Pancreas (tissue), 10 donors: ENCODE data around the gene SPRING1. TPM values are rescaled to one million over a fixed set of nuclear protein-coding genes. Genes with fewer than 3 reads are reported as not detected.
A peak's percentile ranks its signal among the peaks of the same experiment; 100 is the strongest.

Experiments used
- ATAC-seq, 4 donors: fragments of 200-7000 bp; cut with Tn5 transposase; one replicate each; pipeline versions ENCODE4 v1.8.0 to v1.9.1; 2020; ENCODE audit warnings: mild to moderate bottlenecking in 4 of 4, moderate library complexity in 4 of 4
- DNase-seq, 6 donors: peaks; one replicate each; pipeline ENCODE4 v3.0.0-alpha.2; 2020
- FAIRE-seq: peaks from 2 replicates; lab custom pipeline; 2012; peaks lifted over from hg19 to GRCh38; lab: Jason Lieb, UNC
- H3K27ac ChIP-seq, 4 donors: fragments of 200-600 bp; sonication (generic); 1 replicate in 3 of 4; 2 replicates in 1 of 4; pipeline versions ENCODE4 v1.5.0 to v1.8.0; 2020
- H3K27me3 ChIP-seq, 4 donors: fragments of 200-600 bp; one replicate each; pipeline ENCODE4 v1.8.0; 2021
- H3K36me3 ChIP-seq, 3 donors: fragments of 200-600 bp; sonication (generic) in 1 of 3; one replicate each; pipeline versions ENCODE4 v1.5.0 to v1.8.0; 2020 to 2021
- H3K4me1 ChIP-seq, 3 donors: fragments of 200-600 bp; one replicate each; pipeline ENCODE4 v1.8.0; 2021
- H3K4me3 ChIP-seq, 4 donors: fragments of 200-600 bp; sonication (generic) in 2 of 4; one replicate each; pipeline versions ENCODE4 v1.5.0 to v1.8.0; 2020 to 2021
- H3K9me3 ChIP-seq, 4 donors: fragments of 200-600 bp; one replicate each; pipeline ENCODE4 v1.8.0; 2021
- CTCF ChIP-seq, 4 donors: fragments of 200-600 bp; sonication (generic) in 3 of 4; IDR thresholded peaks; one replicate each; pipeline versions ENCODE4 v1.5.0 to v1.8.0; 2021; ENCODE audit warnings: antibody characterized with exemption in 4 of 4
- WGBS, 2 donors: extraction: QIAGEN DNeasy Blood & Tissue Kit; methylation state at CpG; one replicate each; pipeline ENCODE4 v1.1.7; 2013; 5-methylcytosine and 5-hydroxymethylcytosine counted together
- intact Hi-C, 3 donors: fragments of 100-400 bp; cut with DNase I; formaldehyde crosslinking; loops; one replicate each; pipeline versions ENCODE4 v1.11.1 to v1.14.2; 2022
- polyA plus RNA-seq, 2 donors: library from polyadenylated mRNA; stranded (reverse); fragments of 200-250 nt; gene quantifications; one replicate each; pipeline ENCODE4 v1.2.3, GENCODE V29; 2013
- total RNA-seq, 6 donors: library from RNA; stranded (reverse); fragmentation: NEBNext Ultra II Directional in 4 of 6; extraction: Animal tissue kit (Norgen Biotek cat#: 25700) in 4 of 6; gene quantifications; one replicate each; pipeline versions ENCODE4 v1.2.1 to v1.2.4, GENCODE V29; 2021 to 2023
- donor health status: healthy with polysubstance abuse.
- donor health status: DM: no; HTN: no; CAD: no; lungs with moderate emphysema.
- donor health status: DM: no; HTN: no; CAD: no.
- donor health status: control.
- donor health status: control.
- donor health status: Bipolar disorder and iron deficiency.
- donor health status: DM: yes; HTN: yes; CAD: no.
- donor health status: DM: no; HTN: no; CAD: no.
- donor health status: DM: no; HTN: no; CAD: no.
- donor health status: DM: yes; HTN: yes; CAD: no.

The SPRING1 gene
- total and polyA plus RNA-seq, 8 donors: 7.5 to 21.9 (median 10.5) TPM

- Histone ChIP-seq H3K9me3 (no peaks in the 10 kb centered on the region), H3K4me3 (peak overlapping the region in 2 of 4 donors; percentile 8 to 32), H3K4me1 (peaks cover 9 to 28% (median 22%) of the 10 kb centered on the region in 3 donors), H3K27ac (no peak overlapping the region), H3K36me3 (no peaks in the 10 kb centered on the region), H3K27me3 (no peaks in the 10 kb centered on the region)
- DNase-seq (peak in 1 of 6 donors; percentile 31), ATAC-seq (peak in 3 of 4 donors; percentile 26 to 39 (median 33)), FAIRE-seq (no peak)
- no peak for TF ChIP-seq CTCF (IDR thresholded peaks at IDR 0.05)
- intact Hi-C loops: no loop called here
- 20 to 22% methylated on average over 34 of the region's 34 CpGs for WGBS, 2 donors
These were observed 44.3 kb downstream of the SPRING1 start for GRCh38 chr12:116693286-116694227.

DNA sequence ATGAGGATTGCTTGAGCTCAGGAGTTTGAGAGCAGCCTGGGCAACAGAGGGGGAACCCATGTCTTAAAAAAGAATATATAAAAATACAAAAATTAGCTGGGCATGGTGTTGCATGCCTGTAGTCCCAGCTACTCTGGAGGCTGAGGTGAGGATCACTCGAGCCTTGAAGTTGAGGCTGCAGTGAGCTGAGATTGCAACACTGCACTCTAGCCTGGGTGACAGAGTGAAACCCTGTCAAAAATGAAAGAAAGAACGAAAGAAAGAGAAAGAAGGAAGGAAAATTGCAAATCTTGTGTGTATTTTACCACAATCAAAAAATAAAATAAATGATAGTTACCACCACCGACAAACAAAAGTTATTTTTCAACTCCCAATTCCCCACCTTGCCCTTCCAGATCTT, 45.3 kb downstream of the SPRING1 start:
- Histone ChIP-seq H3K27me3 (no peaks in the 10 kb centered on the region), H3K4me1 (peaks cover 4 to 20% (median 14%) of the 10 kb centered on the region in 3 donors), H3K36me3 (no peaks in the 10 kb centered on the region), H3K9me3 (no peaks in the 10 kb centered on the region), H3K4me3 (no peak overlapping the region), H3K27ac (no peak overlapping the region)
- no peak for ATAC-seq
- TF ChIP-seq CTCF (IDR thresholded peaks at IDR 0.05): no peak
- no peak for FAIRE-seq
- no peak for DNase-seq
- intact Hi-C loops: no loop called here
- 62 to 72% methylated on average over 3 of the region's 3 CpGs for WGBS, 2 donors

DNA sequence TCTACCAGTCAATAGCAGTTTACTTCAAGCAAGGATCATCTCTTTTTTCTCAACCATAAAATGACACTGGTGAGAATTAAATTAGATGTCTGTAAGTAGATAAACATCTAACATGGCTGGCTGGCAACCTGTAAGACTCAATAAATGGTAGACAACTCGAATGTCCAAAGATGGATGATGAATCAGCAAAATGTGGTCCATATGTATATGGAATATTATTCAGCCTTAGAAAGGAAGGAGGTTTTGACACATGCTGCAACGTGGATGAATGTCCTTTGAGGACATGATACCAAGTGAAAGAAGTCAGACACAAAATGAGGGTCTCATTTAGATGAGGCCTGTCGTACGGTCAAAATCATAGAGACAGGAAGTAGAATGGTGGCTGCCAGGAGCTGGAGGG, 46.2 kb downstream of the SPRING1 start:
- WGBS, 2 donors: 85 to 86% methylated on average over 4 of the region's 4 CpGs
- intact Hi-C loops: no loop called here
- FAIRE-seq: no peak

GRCh38 chr12:116691205-116691604, 46.7 kb downstream of the SPRING1 start:
- intact Hi-C loops: no loop called here
- no peaks in the 10 kb centered on the region for H3K27me3 ChIP-seq
- DNase-seq: no peak
- no peak overlapping the region for H3K27ac ChIP-seq
- WGBS, 2 donors: 95% methylated on average over 7 of the region's 7 CpGs
- no peak for TF ChIP-seq CTCF (IDR thresholded peaks at IDR 0.05)
- no peaks in the 10 kb centered on the region for H3K36me3 ChIP-seq
- H3K4me1 ChIP-seq: peaks cover 0 to 13% (median 10%) of the 10 kb centered on the region in 3 donors
- no peak for ATAC-seq
- no peak for FAIRE-seq
- no peaks in the 10 kb centered on the region for H3K9me3 ChIP-seq
- no peak overlapping the region for H3K4me3 ChIP-seq

More for the DNA sequence above, 46.2 kb downstream of the SPRING1 start:
- DNase-seq (no peak), ATAC-seq (no peak)
- Histone ChIP-seq H3K27me3 (no peaks in the 10 kb centered on the region), H3K27ac (no peak overlapping the region), H3K4me1 (peaks cover 0 to 13% (median 10%) of the 10 kb centered on the region in 3 donors), H3K9me3 (no peaks in the 10 kb centered on the region), H3K4me3 (no peak overlapping the region), H3K36me3 (no peaks in the 10 kb centered on the region)
- TF ChIP-seq CTCF (IDR thresholded peaks at IDR 0.05): no peak
